HUES64 (cell line): Measurements from ENCODE around the gene CCDC91.
"Not testable (repeated sequence)": the region's sequence is repeated elsewhere in the genome, so short reads cannot be mapped to it uniquely, and the experiment has no call there.

Experiments used
- H3K27ac ChIP-seq: 2 replicates; pipeline ENCODE4 v1.7.0; 2013; ENCODE audit warnings: low read depth, low read length, inconsistent platforms
- H3K27me3 ChIP-seq: 2 replicates; pipeline ENCODE4 v1.6.1; 2013; ENCODE audit warnings: mild to moderate bottlenecking, low read length; ENCODE audit not compliant: insufficient read depth
- H3K36me3 ChIP-seq: 2 replicates; pipeline ENCODE4 v1.6.1; 2013; ENCODE audit warnings: mild to moderate bottlenecking, low read length; ENCODE audit not compliant: insufficient read depth
- H3K4me1 ChIP-seq: 2 replicates; pipeline ENCODE4 v1.6.1; 2013; ENCODE audit warnings: mild to moderate bottlenecking, low read length, moderate library complexity; ENCODE audit not compliant: insufficient read depth
- H3K4me3 ChIP-seq: 2 replicates; pipeline ENCODE4 v1.5.1; 2013; ENCODE audit warnings: mild to moderate bottlenecking, low read length, moderate library complexity
- H3K9ac ChIP-seq: 2 replicates; pipeline ENCODE4 v1.6.1; 2013; ENCODE audit warnings: mild to moderate bottlenecking, low read depth, low read length
- H3K9me3 ChIP-seq: 2 replicates; pipeline ENCODE4 v1.6.1; 2013; ENCODE audit warnings: low read depth, low read length; ENCODE audit not compliant: insufficient read depth
- WGBS: fragments of 150-250, 120-280 bp; methylation state at CpG from one replicate; pipeline ENCODE4 v1.1.7; 2013; ENCODE audit warnings: missing lambda C conversion rate; 5-methylcytosine and 5-hydroxymethylcytosine counted together

CCDC91 gene

GRCh38 chr12:28294300-28294699 lies 104.0 kb downstream of the CCDC91 start:
- no peak overlapping the region for H3K9ac ChIP-seq
- H3K9me3 ChIP-seq, result 0 out of 2 replicates have a peak, but pooled peaks cover 13% of the 10 kb centered on the region
- no peak overlapping the region for H3K27ac ChIP-seq
- no peaks in the 10 kb centered on the region for H3K27me3 ChIP-seq
- no peaks in the 10 kb centered on the region; the same call in 1 of the 2 replicates for H3K4me1 ChIP-seq
- no peak overlapping the region for H3K4me3 ChIP-seq
- WGBS, result 90% methylated on average over 4 of the region's 6 CpGs
- no peaks in the 10 kb centered on the region for H3K36me3 ChIP-seq

GRCh38 chr12:28296287-28296686 lies 106.0 kb downstream of the CCDC91 start:
- no peaks in the 10 kb centered on the region for H3K27me3 ChIP-seq
- H3K4me3 ChIP-seq, result no peak overlapping the region
- H3K36me3 ChIP-seq, result no peaks in the 10 kb centered on the region
- no peaks in the 10 kb centered on the region; the same call in 1 of the 2 replicates for H3K4me1 ChIP-seq
- 83% methylated on average over 1 of the region's 2 CpGs for WGBS
- no peaks in the 10 kb centered on the region for H3K9me3 ChIP-seq
- H3K9ac ChIP-seq, result no peak overlapping the region
- no peak overlapping the region for H3K27ac ChIP-seq

GRCh38 chr12:28303192-28303591 lies 112.9 kb downstream of the CCDC91 start:
- 89% methylated on average over 3 of the region's 3 CpGs for WGBS
- Histone ChIP-seq H3K27me3 (no peaks in the 10 kb centered on the region), H3K4me3 (no peak overlapping the region), H3K4me1 (no peaks in the 10 kb centered on the region), H3K27ac (no peak overlapping the region), H3K9ac (no peak overlapping the region), H3K36me3 (no peaks in the 10 kb centered on the region), H3K9me3 (no peaks in the 10 kb centered on the region)

- Histone ChIP-seq H3K4me1 (peaks cover 6% of the 10 kb centered on the region), H3K9me3 (no peaks in the 10 kb centered on the region), H3K36me3 (0 out of 2 replicates have a peak, but pooled peaks cover 3% of the 10 kb centered on the region), H3K27me3 (no peaks in the 10 kb centered on the region), H3K27ac (no peak overlapping the region), H3K9ac (no peak overlapping the region), H3K4me3 (no peak overlapping the region)
- 100% methylated on average over 1 of the region's 2 CpGs for WGBS
Observed at GRCh38 chr12:28306535-28306934, 116.3 kb downstream of the CCDC91 start.

- WGBS, result 90% methylated on average over 2 of the region's 2 CpGs
- Histone ChIP-seq H3K36me3 (0 out of 2 replicates have a peak, but pooled peaks cover 3% of the 10 kb centered on the region), H3K4me1 (peaks cover 14% of the 10 kb centered on the region), H3K27me3 (no peaks in the 10 kb centered on the region), H3K9ac (no peak overlapping the region), H3K9me3 (no peaks in the 10 kb centered on the region), H3K27ac (no peak overlapping the region), H3K4me3 (no peak overlapping the region)
Observed at GRCh38 chr12:28308891-28309290, 118.6 kb downstream of the CCDC91 start.

GRCh38 chr12:28313631-28314030 lies 123.4 kb downstream of the CCDC91 start:
- no peaks in the 10 kb centered on the region for H3K27me3 ChIP-seq
- 92% methylated on average over 1 of the region's 1 CpG for WGBS
- H3K27ac ChIP-seq, result no peak overlapping the region
- H3K4me3 ChIP-seq, result no peak overlapping the region
- H3K9ac ChIP-seq, result no peak overlapping the region
- peaks cover 9% of the 10 kb centered on the region; the same call in 1 of the 2 replicates for H3K36me3 ChIP-seq
- H3K4me1 ChIP-seq, result peaks cover 14% of the 10 kb centered on the region
- H3K9me3 ChIP-seq, result peaks cover 9% of the 10 kb centered on the region; the same call in 1 of the 2 replicates

GRCh38 chr12:28316049-28316448 lies 125.8 kb downstream of the CCDC91 start:
- H3K4me3 ChIP-seq, result no peak overlapping the region
- H3K27ac ChIP-seq, result no peak overlapping the region
- peaks cover 20% of the 10 kb centered on the region for H3K4me1 ChIP-seq
- no peaks in the 10 kb centered on the region for H3K27me3 ChIP-seq
- H3K9ac ChIP-seq, result no peak overlapping the region
- H3K9me3 ChIP-seq, result peaks cover 9% of the 10 kb centered on the region; the same call in 1 of the 2 replicates
- peaks cover 6% of the 10 kb centered on the region; the same call in 1 of the 2 replicates for H3K36me3 ChIP-seq

GRCh38 chr12:28318273-28318672 lies 128.0 kb downstream of the CCDC91 start:
- no peak overlapping the region for H3K27ac ChIP-seq
- H3K4me1 ChIP-seq, result peaks cover 11% of the 10 kb centered on the region; the same call in 1 of the 2 replicates
- 63% methylated on average over 3 of the region's 3 CpGs for WGBS
- H3K4me3 ChIP-seq, result no peak overlapping the region
- no peaks in the 10 kb centered on the region for H3K27me3 ChIP-seq
- H3K9me3 ChIP-seq, result peaks cover 9% of the 10 kb centered on the region; the same call in 1 of the 2 replicates
- H3K9ac ChIP-seq, result no peak overlapping the region
- peaks cover 6% of the 10 kb centered on the region; the same call in 1 of the 2 replicates for H3K36me3 ChIP-seq

- WGBS, result 82% methylated on average over 1 of the region's 1 CpG
- peaks cover 6% of the 10 kb centered on the region; the same call in 1 of the 2 replicates for H3K36me3 ChIP-seq
Observed at GRCh38 chr12:28320353-28320752, 130.1 kb downstream of the CCDC91 start.

GRCh38 chr12:28327722-28328121 lies 137.5 kb downstream of the CCDC91 start:
- H3K27ac ChIP-seq, result no peak overlapping the region
- H3K27me3 ChIP-seq, result no peaks in the 10 kb centered on the region
- no peaks in the 10 kb centered on the region for H3K9me3 ChIP-seq
- no peaks in the 10 kb centered on the region for H3K4me1 ChIP-seq
- H3K4me3 ChIP-seq, result no peak overlapping the region
- H3K9ac ChIP-seq, result no peak overlapping the region
- H3K36me3 ChIP-seq, result no peaks in the 10 kb centered on the region
- WGBS, result 99% methylated on average over 4 of the region's 4 CpGs

More at GRCh38 chr12:28320353-28320752, 130.1 kb downstream of the CCDC91 start:
- H3K4me3 ChIP-seq, result no peak overlapping the region
- no peak overlapping the region for H3K27ac ChIP-seq
- no peak overlapping the region for H3K9ac ChIP-seq
- H3K4me1 ChIP-seq, result peaks cover 11% of the 10 kb centered on the region; the same call in 1 of the 2 replicates
- H3K27me3 ChIP-seq, result no peaks in the 10 kb centered on the region
- peaks cover 9% of the 10 kb centered on the region; the same call in 1 of the 2 replicates for H3K9me3 ChIP-seq

- Histone ChIP-seq H3K4me1 (no peaks in the 10 kb centered on the region), H3K9ac (no peak overlapping the region), H3K36me3 (no peaks in the 10 kb centered on the region), H3K9me3 (no peaks in the 10 kb centered on the region), H3K27me3 (no peaks in the 10 kb centered on the region), H3K27ac (no peak overlapping the region), H3K4me3 (no peak overlapping the region)
- WGBS, result 90% methylated on average over 2 of the region's 2 CpGs
Observed at GRCh38 chr12:28328967-28329366, 138.7 kb downstream of the CCDC91 start.

- H3K4me1 ChIP-seq, H3K36me3 ChIP-seq, H3K27ac ChIP-seq, H3K9me3 ChIP-seq, H3K27me3 ChIP-seq, H3K9ac ChIP-seq, H3K4me3 ChIP-seq: not testable (repeated sequence)
- WGBS, result 96% methylated on average over 2 of the region's 2 CpGs
Observed at GRCh38 chr12:28329727-28330126, 139.5 kb downstream of the CCDC91 start.
